ENCODE data around the gene AUTS2.

DNA sequence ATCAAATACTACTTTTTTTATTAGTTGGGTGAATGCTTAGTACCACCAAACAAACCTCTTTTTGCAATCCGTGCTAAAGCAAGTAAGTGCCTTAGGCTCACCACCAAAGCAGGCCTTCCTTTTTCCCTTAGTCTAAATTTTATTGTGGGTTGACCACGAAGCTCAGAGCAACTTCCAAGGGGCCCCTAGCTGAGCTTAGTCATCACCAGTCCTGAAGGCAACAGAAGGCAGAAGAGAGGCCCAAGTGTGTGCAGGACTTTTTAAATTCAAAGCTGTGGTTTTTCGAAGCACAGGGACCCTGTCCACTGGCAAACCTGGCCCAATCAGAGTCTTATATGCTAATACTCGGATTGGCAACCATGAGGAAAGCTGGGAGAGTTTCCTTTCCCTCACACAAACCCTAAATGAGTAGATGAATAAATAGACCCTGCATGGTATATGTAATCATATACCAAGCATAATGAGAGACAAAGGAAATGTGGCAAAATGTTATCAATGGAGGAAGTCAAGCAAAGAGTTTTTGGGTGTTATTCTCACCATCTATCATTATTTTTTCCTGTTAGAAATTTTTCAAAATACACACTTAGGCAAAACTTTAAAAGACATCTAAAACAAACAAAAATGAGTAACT lies 1080.5 kb downstream of the AUTS2 start:
- TF ChIP-seq, protein P1, sequence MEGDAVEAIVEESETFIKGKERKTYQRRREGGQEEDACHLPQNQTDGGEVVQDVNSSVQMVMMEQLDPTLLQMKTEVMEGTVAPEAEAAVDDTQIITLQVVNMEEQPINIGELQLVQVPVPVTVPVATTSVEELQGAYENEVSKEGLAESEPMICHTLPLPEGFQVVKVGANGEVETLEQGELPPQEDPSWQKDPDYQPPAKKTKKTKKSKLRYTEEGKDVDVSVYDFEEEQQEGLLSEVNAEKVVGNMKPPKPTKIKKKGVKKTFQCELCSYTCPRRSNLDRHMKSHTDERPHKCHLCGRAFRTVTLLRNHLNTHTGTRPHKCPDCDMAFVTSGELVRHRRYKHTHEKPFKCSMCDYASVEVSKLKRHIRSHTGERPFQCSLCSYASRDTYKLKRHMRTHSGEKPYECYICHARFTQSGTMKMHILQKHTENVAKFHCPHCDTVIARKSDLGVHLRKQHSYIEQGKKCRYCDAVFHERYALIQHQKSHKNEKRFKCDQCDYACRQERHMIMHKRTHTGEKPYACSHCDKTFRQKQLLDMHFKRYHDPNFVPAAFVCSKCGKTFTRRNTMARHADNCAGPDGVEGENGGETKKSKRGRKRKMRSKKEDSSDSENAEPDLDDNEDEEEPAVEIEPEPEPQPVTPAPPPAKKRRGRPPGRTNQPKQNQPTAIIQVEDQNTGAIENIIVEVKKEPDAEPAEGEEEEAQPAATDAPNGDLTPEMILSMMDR (IDR thresholded peaks at IDR 0.05) = no peak
- no peak for TF ChIP-seq POLR2A (IDR thresholded peaks at IDR 0.05)
